ENCODE measurements around the gene KRT77.

- no peak for TF ChIP-seq CTCF (IDR thresholded peaks at IDR 0.05)
- no peak for TF ChIP-seq EP300 (IDR thresholded peaks at IDR 0.05)
- TF ChIP-seq POLR2A (IDR thresholded peaks at IDR 0.05), result no peak
- no peak for TF ChIP-seq POLR2AphosphoS5 (IDR thresholded peaks at IDR 0.05)
These were observed 58.1 kb downstream of the KRT77 start for GRCh38 chr12:52645120-52645761.

Measured in sigmoid colon (tissue), 4 donors.